ENCODE results near the gene CAPZA1. TPM values are rescaled to one million over a fixed set of nuclear protein-coding genes. Genes with fewer than 3 reads are reported as not detected.

CAPZA1 gene
- total RNA-seq, 1 experiment from 2014 or later: 148 TPM

DNA sequence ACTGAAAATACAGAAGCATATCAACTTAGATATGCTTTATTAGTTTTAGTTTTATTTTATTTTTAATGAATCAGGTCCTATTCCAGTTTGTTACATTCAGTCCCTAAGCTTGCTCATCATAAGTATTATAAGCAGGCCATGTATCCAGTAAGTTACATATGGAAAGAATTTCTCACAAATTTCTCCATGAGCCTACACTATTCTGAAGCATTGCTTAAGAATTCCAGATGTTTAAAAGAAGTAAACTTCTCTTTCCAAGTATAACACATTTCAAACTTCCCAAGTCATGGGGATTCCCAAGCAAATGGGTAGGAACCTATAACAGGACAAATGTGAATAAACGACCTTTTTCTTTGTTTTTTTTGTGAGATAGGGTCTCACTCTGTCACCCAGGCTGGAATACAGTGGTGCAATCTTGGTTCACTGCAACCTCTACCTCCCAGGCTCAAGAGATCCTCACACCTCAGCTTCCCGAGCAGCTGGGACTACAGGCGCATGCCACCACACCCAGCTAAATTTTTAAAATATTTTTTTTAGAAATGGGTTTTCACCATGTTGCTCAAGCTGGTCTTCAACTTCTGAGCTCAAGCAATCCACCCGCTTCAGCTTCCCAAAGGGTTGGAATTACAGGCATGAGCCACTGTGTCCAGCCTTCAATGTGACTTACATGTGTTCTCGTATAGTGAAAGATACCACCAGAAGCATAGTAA, 39.7 kb upstream of the CAPZA1 start:
- BruUV-seq (replicated peaks): no TSS peak
- no peak overlapping the region for H3K4me2 ChIP-seq (ENCODE audit: low read length)
- H3K4me3 ChIP-seq (replicated peaks in 1 of 2; ENCODE audit: low read depth in 1 of 2, low read length in 2 of 2): no peak overlapping the region
- ATAC-seq: no peak
- no peaks in the 10 kb centered on the region for H3K79me2 ChIP-seq (ENCODE audit: insufficient read depth, low read length)
- no peaks in the 10 kb centered on the region for H4K20me1 ChIP-seq (ENCODE audit: insufficient read depth)
- intact Hi-C loops (cut with micrococcal nuclease): no loop called here
- H3K9ac ChIP-seq (ENCODE audit: low read length): no peak overlapping the region
- H3K36me3 ChIP-seq (ENCODE audit: control insufficient read depth in 1 of 2, insufficient read depth in 2 of 2, low read length in 2 of 2): no peaks in the 10 kb centered on the region; a peak in 1 of 4 replicates
- no peak overlapping the region for H3K27ac ChIP-seq (ENCODE audit: low read depth, low read length)
- RAD21 ChIA-PET (ENCODE audit: low non-redundant PET in 1 of 2, low total read pairs in 2 of 2, uncharacterized antibody in 2 of 2, unreplicated experiment in 2 of 2): no interaction called here
- TF ChIP-seq RAD21 (IDR thresholded peaks at IDR 0.05; ENCODE audit: low read depth) (no peak), ZNF274 (IDR thresholded peaks at IDR 0.05; ENCODE audit: low read depth, low read length) (no peak), TCF7L2 (IDR thresholded peaks at IDR 0.05; ENCODE audit: borderline replicate concordance, extremely low read depth, insufficient read depth, insufficient read length) (no peak), FOSL1 (IDR thresholded peaks at IDR 0.05; ENCODE audit: low read depth) (no peak), SRF (IDR thresholded peaks at IDR 0.05; ENCODE audit: low read depth) (no peak), EZH2 (IDR thresholded peaks at IDR 0.05) (no peak), ELF1 (IDR thresholded peaks at IDR 0.05; ENCODE audit: borderline replicate concordance, low read depth) (no peak), SP1 (IDR thresholded peaks at IDR 0.05; ENCODE audit: low read depth) (no peak), SIN3A (IDR thresholded peaks at IDR 0.05; ENCODE audit: low read depth) (no peak), YY1 (IDR thresholded peaks at IDR 0.05; ENCODE audit: extremely low read depth, insufficient replicate concordance, low read depth, low read length) (no peak), ZFX (IDR thresholded peaks at IDR 0.05) (no peak)
- TF ChIP-seq, protein P1, sequence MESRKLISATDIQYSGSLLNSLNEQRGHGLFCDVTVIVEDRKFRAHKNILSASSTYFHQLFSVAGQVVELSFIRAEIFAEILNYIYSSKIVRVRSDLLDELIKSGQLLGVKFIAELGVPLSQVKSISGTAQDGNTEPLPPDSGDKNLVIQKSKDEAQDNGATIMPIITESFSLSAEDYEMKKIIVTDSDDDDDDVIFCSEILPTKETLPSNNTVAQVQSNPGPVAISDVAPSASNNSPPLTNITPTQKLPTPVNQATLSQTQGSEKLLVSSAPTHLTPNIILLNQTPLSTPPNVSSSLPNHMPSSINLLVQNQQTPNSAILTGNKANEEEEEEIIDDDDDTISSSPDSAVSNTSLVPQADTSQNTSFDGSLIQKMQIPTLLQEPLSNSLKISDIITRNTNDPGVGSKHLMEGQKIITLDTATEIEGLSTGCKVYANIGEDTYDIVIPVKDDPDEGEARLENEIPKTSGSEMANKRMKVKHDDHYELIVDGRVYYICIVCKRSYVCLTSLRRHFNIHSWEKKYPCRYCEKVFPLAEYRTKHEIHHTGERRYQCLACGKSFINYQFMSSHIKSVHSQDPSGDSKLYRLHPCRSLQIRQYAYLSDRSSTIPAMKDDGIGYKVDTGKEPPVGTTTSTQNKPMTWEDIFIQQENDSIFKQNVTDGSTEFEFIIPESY (IDR thresholded peaks at IDR 0.05; ENCODE audit: extremely low read depth, insufficient replicate concordance, low read length): no peak
- TF ChIP-seq, protein P2, sequence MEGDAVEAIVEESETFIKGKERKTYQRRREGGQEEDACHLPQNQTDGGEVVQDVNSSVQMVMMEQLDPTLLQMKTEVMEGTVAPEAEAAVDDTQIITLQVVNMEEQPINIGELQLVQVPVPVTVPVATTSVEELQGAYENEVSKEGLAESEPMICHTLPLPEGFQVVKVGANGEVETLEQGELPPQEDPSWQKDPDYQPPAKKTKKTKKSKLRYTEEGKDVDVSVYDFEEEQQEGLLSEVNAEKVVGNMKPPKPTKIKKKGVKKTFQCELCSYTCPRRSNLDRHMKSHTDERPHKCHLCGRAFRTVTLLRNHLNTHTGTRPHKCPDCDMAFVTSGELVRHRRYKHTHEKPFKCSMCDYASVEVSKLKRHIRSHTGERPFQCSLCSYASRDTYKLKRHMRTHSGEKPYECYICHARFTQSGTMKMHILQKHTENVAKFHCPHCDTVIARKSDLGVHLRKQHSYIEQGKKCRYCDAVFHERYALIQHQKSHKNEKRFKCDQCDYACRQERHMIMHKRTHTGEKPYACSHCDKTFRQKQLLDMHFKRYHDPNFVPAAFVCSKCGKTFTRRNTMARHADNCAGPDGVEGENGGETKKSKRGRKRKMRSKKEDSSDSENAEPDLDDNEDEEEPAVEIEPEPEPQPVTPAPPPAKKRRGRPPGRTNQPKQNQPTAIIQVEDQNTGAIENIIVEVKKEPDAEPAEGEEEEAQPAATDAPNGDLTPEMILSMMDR (IDR thresholded peaks at IDR 0.05 in 2 of 3, conservative IDR thresholded peaks at IDR 0.05 in 1 of 3; ENCODE audit: borderline replicate concordance in 1 of 3, insufficient read depth in 1 of 3, low read depth in 2 of 3, low read length in 2 of 3): no peak
- TF ChIP-seq, protein P3, sequence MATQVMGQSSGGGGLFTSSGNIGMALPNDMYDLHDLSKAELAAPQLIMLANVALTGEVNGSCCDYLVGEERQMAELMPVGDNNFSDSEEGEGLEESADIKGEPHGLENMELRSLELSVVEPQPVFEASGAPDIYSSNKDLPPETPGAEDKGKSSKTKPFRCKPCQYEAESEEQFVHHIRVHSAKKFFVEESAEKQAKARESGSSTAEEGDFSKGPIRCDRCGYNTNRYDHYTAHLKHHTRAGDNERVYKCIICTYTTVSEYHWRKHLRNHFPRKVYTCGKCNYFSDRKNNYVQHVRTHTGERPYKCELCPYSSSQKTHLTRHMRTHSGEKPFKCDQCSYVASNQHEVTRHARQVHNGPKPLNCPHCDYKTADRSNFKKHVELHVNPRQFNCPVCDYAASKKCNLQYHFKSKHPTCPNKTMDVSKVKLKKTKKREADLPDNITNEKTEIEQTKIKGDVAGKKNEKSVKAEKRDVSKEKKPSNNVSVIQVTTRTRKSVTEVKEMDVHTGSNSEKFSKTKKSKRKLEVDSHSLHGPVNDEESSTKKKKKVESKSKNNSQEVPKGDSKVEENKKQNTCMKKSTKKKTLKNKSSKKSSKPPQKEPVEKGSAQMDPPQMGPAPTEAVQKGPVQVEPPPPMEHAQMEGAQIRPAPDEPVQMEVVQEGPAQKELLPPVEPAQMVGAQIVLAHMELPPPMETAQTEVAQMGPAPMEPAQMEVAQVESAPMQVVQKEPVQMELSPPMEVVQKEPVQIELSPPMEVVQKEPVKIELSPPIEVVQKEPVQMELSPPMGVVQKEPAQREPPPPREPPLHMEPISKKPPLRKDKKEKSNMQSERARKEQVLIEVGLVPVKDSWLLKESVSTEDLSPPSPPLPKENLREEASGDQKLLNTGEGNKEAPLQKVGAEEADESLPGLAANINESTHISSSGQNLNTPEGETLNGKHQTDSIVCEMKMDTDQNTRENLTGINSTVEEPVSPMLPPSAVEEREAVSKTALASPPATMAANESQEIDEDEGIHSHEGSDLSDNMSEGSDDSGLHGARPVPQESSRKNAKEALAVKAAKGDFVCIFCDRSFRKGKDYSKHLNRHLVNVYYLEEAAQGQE (IDR thresholded peaks at IDR 0.05; ENCODE audit: low read depth): no peak
- TF ChIP-seq, protein P4, sequence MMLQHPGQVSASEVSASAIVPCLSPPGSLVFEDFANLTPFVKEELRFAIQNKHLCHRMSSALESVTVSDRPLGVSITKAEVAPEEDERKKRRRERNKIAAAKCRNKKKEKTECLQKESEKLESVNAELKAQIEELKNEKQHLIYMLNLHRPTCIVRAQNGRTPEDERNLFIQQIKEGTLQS (IDR thresholded peaks at IDR 0.05): no peak
- no peaks in the 10 kb centered on the region for H3K27me3 ChIP-seq (ENCODE audit: insufficient read depth, low read length)
- H3K9me3 ChIP-seq (ENCODE audit: control insufficient read depth in 1 of 2, insufficient read depth in 1 of 2, low read depth in 1 of 2, low read length in 2 of 2): no peaks in the 10 kb centered on the region
- CTCF ChIA-PET: no interaction called here
- no peaks in the 10 kb centered on the region for H3K9me2 ChIP-seq (ENCODE audit: insufficient read depth)
- POLR2A ChIA-PET: no interaction called here
- no peak overlapping the region for H2AFZ ChIP-seq (ENCODE audit: low read depth, low read length, poor library complexity, severe bottlenecking)
- no peak for DNase-seq (ENCODE audit: low read depth, low spot score)
- peaks cover 10 to 17% of the 10 kb centered on the region in 2 experiments; a peak in 3 of 4 replicates for H3K4me1 ChIP-seq (ENCODE audit: control insufficient read depth in 1 of 2, insufficient read depth in 2 of 2, low read length in 2 of 2)
